Smooth muscle cell (in vitro differentiated cells): ENCODE measurements around the gene PRRT1. TPM values are rescaled to one million over a fixed set of nuclear protein-coding genes. Genes with fewer than 3 reads are reported as not detected.

Experiments used
- DNase-seq: peaks from one replicate; lab custom pipeline; 2025; ENCODE audit not compliant: unreplicated experiment; lab: John Stamatoyannopoulos, UW
- H2AFZ ChIP-seq: fragments of 200-600 bp; sonication (generic); 2 replicates; pipeline ENCODE4 v1.6.0; 2016; ENCODE audit warnings: antibody characterized with exemption, low read depth, mild to moderate bottlenecking
- H3F3A ChIP-seq: fragments of 200-600 bp; sonication (generic); 2 replicates; pipeline ENCODE4 v1.6.0; 2017; ENCODE audit warnings: antibody characterized with exemption, low read depth
- H3K27ac ChIP-seq: fragments of 200-600 bp; sonication (generic); 2 replicates; pipeline ENCODE4 v1.5.1; 2016; ENCODE audit warnings: low read depth, mild to moderate bottlenecking
- H3K27me3 ChIP-seq: fragments of 200-600 bp; sonication (generic); 2 replicates; pipeline ENCODE4 v1.6.1; 2016; ENCODE audit warnings: low read depth, mild to moderate bottlenecking
- H3K36me3 ChIP-seq: fragments of 200-600 bp; sonication (generic); 2 replicates; pipeline ENCODE4 v1.5.1; 2016; ENCODE audit warnings: low read depth
- H3K4me1 ChIP-seq: fragments of 200-600 bp; sonication (generic); 2 replicates; pipeline ENCODE4 v1.5.1; 2016; ENCODE audit warnings: low read depth
- H3K4me2 ChIP-seq: fragments of 200-600 bp; sonication (generic); 2 replicates; pipeline ENCODE4 v1.6.0; 2016; ENCODE audit warnings: mild to moderate bottlenecking
- H3K4me3 ChIP-seq: fragments of 200-600 bp; sonication (generic); 2 replicates; pipeline ENCODE4 v1.5.1; 2016; ENCODE audit warnings: mild to moderate bottlenecking
- H3K79me2 ChIP-seq: fragments of 200-600 bp; sonication (generic); 2 replicates; pipeline ENCODE4 v1.6.0; 2016; ENCODE audit warnings: low read depth, mild to moderate bottlenecking
- H3K9ac ChIP-seq: fragments of 200-600 bp; sonication (generic); 2 replicates; pipeline ENCODE4 v1.6.0; 2016; ENCODE audit warnings: low read depth
- H3K9me3 ChIP-seq: fragments of 200-600 bp; sonication (generic); replicated peaks from 2 replicates; pipeline ENCODE4 v1.5.1; 2016; ENCODE audit warnings: low read depth
- H4K20me1 ChIP-seq: fragments of 200-600 bp; sonication (generic); 2 replicates; pipeline ENCODE4 v1.6.0; 2016; ENCODE audit warnings: low read depth
- CTCF ChIP-seq: fragments of 200-600 bp; sonication (generic); IDR thresholded peaks from 2 replicates; pipeline ENCODE4 v1.5.1; 2017; ENCODE audit warnings: borderline replicate concordance, mild to moderate bottlenecking, antibody characterized with exemption; ENCODE audit not compliant: insufficient read depth, poor library complexity, severe bottlenecking
- WGBS: methylation state at CpG from one replicate; pipeline ENCODE4 v1.1.7; 2016; ENCODE audit warnings: low lambda C conversion rate; 5-methylcytosine and 5-hydroxymethylcytosine counted together
- polyA plus RNA-seq: library from polyadenylated mRNA; unstranded; fragments of >200 nt; fragmentation: Nextera tagmentation; extraction: Ambion mirVana; gene quantifications from 2 replicates; pipeline ENCODE4 v1.2.1, GENCODE V29; 2016
- total RNA-seq: library from RNA; depleted of rRNA; stranded (reverse); fragments of >200 nt; gene quantifications from 2 replicates; pipeline ENCODE4 v1.2.3, GENCODE V29; 2014

The PRRT1 gene
- total and polyA plus RNA-seq, 2 experiments from 2014 or later: 3.3 TPM; not detected in 1

- Histone ChIP-seq H3K4me1 (peaks cover 5% of the 10 kb centered on the region), H3K79me2 (no peaks in the 10 kb centered on the region), H3K9ac (no peak overlapping the region), H2AFZ (no peak overlapping the region), H3K4me2 (no peak overlapping the region), H3F3A (peaks cover 7% of the 10 kb centered on the region), H3K27ac (no peak overlapping the region), H4K20me1 (no peaks in the 10 kb centered on the region), H3K27me3 (peaks cover 12% of the 10 kb centered on the region), H3K9me3 (no peaks in the 10 kb centered on the region), H3K4me3 (no peak overlapping the region), H3K36me3 (no peaks in the 10 kb centered on the region)
- DNase-seq: no peak
- 80% methylated on average over 7 of the region's 7 CpGs for WGBS
- TF ChIP-seq CTCF: no peak
These were observed 40.2 kb downstream of the PRRT1 start for GRCh38 chr6:32111424-32112066.

- peaks cover 7% of the 10 kb centered on the region for H3F3A ChIP-seq
- no peaks in the 10 kb centered on the region for H3K9me3 ChIP-seq
- H3K27ac ChIP-seq: no peak overlapping the region
- peaks cover 5% of the 10 kb centered on the region for H3K4me1 ChIP-seq
- no peaks in the 10 kb centered on the region for H4K20me1 ChIP-seq
- H2AFZ ChIP-seq: no peak overlapping the region
- H3K79me2 ChIP-seq: no peaks in the 10 kb centered on the region
- no peaks in the 10 kb centered on the region for H3K36me3 ChIP-seq
- H3K4me2 ChIP-seq: no peak overlapping the region
- no peak overlapping the region for H3K4me3 ChIP-seq
- no peak for DNase-seq
- 88% methylated on average over 7 of the region's 7 CpGs for WGBS
- H3K9ac ChIP-seq: no peak overlapping the region
- H3K27me3 ChIP-seq: peaks cover 16% of the 10 kb centered on the region
- TF ChIP-seq CTCF: no peak
These were observed 41.1 kb downstream of the PRRT1 start for GRCh38 chr6:32110632-32111031.

- no peak overlapping the region for H3K9ac ChIP-seq
- H3F3A ChIP-seq: peaks cover 7% of the 10 kb centered on the region
- H3K4me2 ChIP-seq: no peak overlapping the region
- TF ChIP-seq CTCF: no peak
- WGBS: 75% methylated on average over 6 of the region's 6 CpGs
- H3K79me2 ChIP-seq: no peaks in the 10 kb centered on the region
- H2AFZ ChIP-seq: no peak overlapping the region
- H3K27ac ChIP-seq: no peak overlapping the region
- no peaks in the 10 kb centered on the region for H3K9me3 ChIP-seq
- no peak for DNase-seq
- peaks cover 16% of the 10 kb centered on the region for H3K27me3 ChIP-seq
- no peak overlapping the region for H3K4me3 ChIP-seq
- H4K20me1 ChIP-seq: no peaks in the 10 kb centered on the region
- H3K36me3 ChIP-seq: no peaks in the 10 kb centered on the region
- peaks cover 5% of the 10 kb centered on the region for H3K4me1 ChIP-seq
These were observed 42.0 kb downstream of the PRRT1 start for GRCh38 chr6:32109765-32110160.
